Measurements from ENCODE around the gene TGM6. TPM values are rescaled to one million over a fixed set of nuclear protein-coding genes. Genes with fewer than 3 reads are reported as not detected.

Gene TGM6
- not detected for total RNA-seq
- not detected for total RNA-seq (2013)
- total RNA-seq = 0 reads per million in 29 experiments

- ChIA-PET POLR2A (interaction anchor here in 1 of 2 donors (0.6 kb wide), 1 partner anchor 11 kb away, joined by 3 read pairs; no protein-coding TSS in a partner anchor), CTCF (no interaction called here)
- WGBS (ENCODE audit: insufficient coverage) = 98% methylated on average over 10 of the region's 10 CpGs
- Histone ChIP-seq H3K36me3 (ENCODE audit: control insufficient read depth in 2 of 2, extremely low read depth in 1 of 2, insufficient read depth in 1 of 2, low read length in 1 of 2) (no peaks in the 10 kb centered on the region), H3K4me3 (ENCODE audit: control insufficient read depth in 1 of 2, extremely low read depth in 1 of 2, low read length in 1 of 2) (peak within 1 kb of the TSS in 1 of 2 donors; percentile 49), H3K27me3 (replicated peaks in 1 of 2; ENCODE audit: control insufficient read depth in 2 of 2, extremely low read depth in 1 of 2, insufficient read depth in 2 of 2, low read length in 1 of 2) (peaks cover 0 to 34% of the 10 kb centered on the region in 2 experiments), H3K4me1 (ENCODE audit: control insufficient read depth in 1 of 2, extremely low read depth in 1 of 2, insufficient read depth in 2 of 2, low read length in 2 of 2) (peaks cover 4 to 24% of the 10 kb centered on the region in 2 experiments), H3K27ac (ENCODE audit: low read length) (no peak within 1 kb of the TSS), H3K9me3 (no peaks in the 10 kb centered on the region)
- H3K4me1 Mint-ChIP-seq = peaks cover 26 to 30% (median 27%) of the 10 kb centered on the region in 3 donors
- peaks cover 5 to 18% of the 10 kb centered on the region in 2 donors for H3K27me3 Mint-ChIP-seq
- H3K27ac Mint-ChIP-seq = no peak within 1 kb of the TSS
- ATAC-seq (replicated peaks in 1 of 4) = no peak
- no peaks in the 10 kb centered on the region for H3K36me3 Mint-ChIP-seq
- H3K4me3 Mint-ChIP-seq = peak within 1 kb of the TSS in 2 of 3 donors; percentile 18 to 66
- H3K9me3 Mint-ChIP-seq = no peaks in the 10 kb centered on the region
- no peak for DNase-seq
These were observed at the start of gene TGM6 for GRCh38 chr20:2380601-2381000. TSS of gene TGM6 (plus strand) at chr20:2380901. CDS start at chr20:2380969, 68 bp downstream.

DNA sequence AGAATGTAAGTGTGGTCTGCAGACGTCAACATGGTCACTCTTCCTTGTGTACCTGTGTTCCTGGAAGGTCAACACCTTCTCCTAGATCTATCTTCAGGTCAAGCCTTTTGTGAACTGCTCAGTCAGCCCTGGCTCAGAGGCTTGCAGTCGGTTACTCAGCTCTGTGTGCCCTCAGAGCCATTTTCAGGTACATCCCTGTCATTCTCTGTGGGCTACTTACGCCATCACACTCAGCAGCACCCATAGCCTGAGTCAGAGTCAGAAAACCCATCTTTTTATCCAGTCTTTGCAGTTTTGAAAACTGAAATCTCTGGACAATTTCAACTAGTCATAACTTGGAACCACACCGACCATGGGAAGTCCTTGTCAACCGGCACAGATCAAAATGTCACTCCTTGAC lies 49.6 kb upstream of the TGM6 start:
- Histone ChIP-seq H3K9me3 (no peaks in the 10 kb centered on the region), H3K36me3 (ENCODE audit: control insufficient read depth in 2 of 2, extremely low read depth in 1 of 2, insufficient read depth in 1 of 2, low read length in 1 of 2) (no peaks in the 10 kb centered on the region), H3K4me1 (ENCODE audit: control insufficient read depth in 1 of 2, extremely low read depth in 1 of 2, insufficient read depth in 2 of 2, low read length in 2 of 2) (no peaks in the 10 kb centered on the region), H3K27ac (ENCODE audit: low read length) (no peak overlapping the region), H3K27me3 (replicated peaks in 1 of 2; ENCODE audit: control insufficient read depth in 2 of 2, extremely low read depth in 1 of 2, insufficient read depth in 2 of 2, low read length in 1 of 2) (peaks cover 0 to 39% of the 10 kb centered on the region in 2 experiments), H3K4me3 (ENCODE audit: control insufficient read depth in 1 of 2, extremely low read depth in 1 of 2, low read length in 1 of 2) (no peak overlapping the region)
- no peak overlapping the region for H3K4me3 Mint-ChIP-seq
- no peak overlapping the region for H3K27ac Mint-ChIP-seq
- H3K36me3 Mint-ChIP-seq = no peaks in the 10 kb centered on the region
- no peaks in the 10 kb centered on the region for H3K4me1 Mint-ChIP-seq
- ATAC-seq (replicated peaks in 1 of 4) (no peak), DNase-seq (no peak)
- peaks cover 8 to 22% of the 10 kb centered on the region in 2 donors for H3K27me3 Mint-ChIP-seq
- ChIA-PET CTCF (interaction anchor here in 1 of 2 donors (0.9 kb wide), 1 partner anchor 187 kb away, joined by 3 read pairs; no protein-coding TSS in a partner anchor), POLR2A (no interaction called here)
- WGBS (ENCODE audit: insufficient coverage) = 80% methylated on average over 4 of the region's 5 CpGs
- H3K9me3 Mint-ChIP-seq = no peaks in the 10 kb centered on the region

DNA sequence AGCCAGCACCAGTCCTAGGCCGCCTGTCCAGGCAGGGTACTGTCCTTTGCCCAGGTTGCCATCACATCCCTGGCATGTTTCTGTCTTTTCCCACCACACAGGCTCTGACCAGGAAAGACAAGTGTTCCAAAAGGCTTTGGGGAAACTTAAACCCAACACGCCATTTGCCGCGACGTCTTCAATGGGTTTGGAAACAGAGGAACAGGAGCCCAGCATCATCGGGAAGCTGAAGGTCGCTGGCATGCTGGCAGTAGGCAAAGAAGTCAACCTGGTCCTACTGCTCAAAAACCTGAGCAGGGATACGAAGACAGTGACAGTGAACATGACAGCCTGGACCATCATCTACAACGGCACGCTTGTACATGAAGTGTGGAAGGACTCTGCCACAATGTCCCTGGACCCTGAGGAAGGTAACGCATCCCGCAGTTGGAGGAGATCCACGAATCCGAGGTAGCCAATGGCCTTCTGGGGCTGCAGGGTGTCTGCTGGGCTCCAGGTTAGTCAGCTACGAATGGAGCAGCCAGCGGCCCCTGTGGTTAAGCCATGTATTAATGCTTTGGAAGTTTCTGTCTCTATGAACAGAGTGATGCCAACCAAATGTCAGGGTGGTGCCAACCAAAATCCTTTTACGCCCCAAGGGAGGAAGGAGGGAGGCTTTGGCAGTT lies 48.7 kb upstream of the TGM6 start:
- H3K4me1 Mint-ChIP-seq = no peaks in the 10 kb centered on the region
- Histone ChIP-seq H3K36me3 (ENCODE audit: control insufficient read depth in 2 of 2, extremely low read depth in 1 of 2, insufficient read depth in 1 of 2, low read length in 1 of 2) (no peaks in the 10 kb centered on the region), H3K4me3 (ENCODE audit: control insufficient read depth in 1 of 2, extremely low read depth in 1 of 2, low read length in 1 of 2) (no peak overlapping the region), H3K27ac (ENCODE audit: low read length) (no peak overlapping the region), H3K9me3 (no peaks in the 10 kb centered on the region), H3K4me1 (ENCODE audit: control insufficient read depth in 1 of 2, extremely low read depth in 1 of 2, insufficient read depth in 2 of 2, low read length in 2 of 2) (no peaks in the 10 kb centered on the region), H3K27me3 (replicated peaks in 1 of 2; ENCODE audit: control insufficient read depth in 2 of 2, extremely low read depth in 1 of 2, insufficient read depth in 2 of 2, low read length in 1 of 2) (peaks cover 0 to 33% of the 10 kb centered on the region in 2 experiments)
- WGBS (ENCODE audit: insufficient coverage) = 82% methylated on average over 16 of the region's 17 CpGs
- peaks cover 6 to 14% of the 10 kb centered on the region in 2 donors for H3K27me3 Mint-ChIP-seq
- H3K36me3 Mint-ChIP-seq = no peaks in the 10 kb centered on the region
- H3K9me3 Mint-ChIP-seq = no peaks in the 10 kb centered on the region
- CTCF ChIA-PET = interaction anchor here in 1 of 2 donors (0.9 kb wide), 1 partner anchor 186 kb away, joined by 3 read pairs; no protein-coding TSS in a partner anchor
- DNase-seq = no peak
- no peak for ATAC-seq (replicated peaks in 1 of 4)
- no peak overlapping the region for H3K4me3 Mint-ChIP-seq
- H3K27ac Mint-ChIP-seq = no peak overlapping the region
- POLR2A ChIA-PET = no interaction called here

- no peaks in the 10 kb centered on the region for H3K4me1 ChIP-seq (ENCODE audit: control insufficient read depth in 1 of 2, extremely low read depth in 1 of 2, insufficient read depth in 2 of 2, low read length in 2 of 2)
- H3K36me3 ChIP-seq (ENCODE audit: control insufficient read depth in 2 of 2, extremely low read depth in 1 of 2, insufficient read depth in 1 of 2, low read length in 1 of 2) = no peaks in the 10 kb centered on the region
- no peaks in the 10 kb centered on the region for H3K9me3 ChIP-seq
- Mint-ChIP-seq H3K27ac (no peak overlapping the region), H3K36me3 (no peaks in the 10 kb centered on the region), H3K27me3 (peaks cover 7 to 8% of the 10 kb centered on the region in 2 donors), H3K9me3 (no peaks in the 10 kb centered on the region), H3K4me3 (no peak overlapping the region), H3K4me1 (no peaks in the 10 kb centered on the region)
- ATAC-seq (replicated peaks in 1 of 4) (no peak), DNase-seq (no peak)
- ChIA-PET POLR2A (no interaction called here), CTCF (no interaction called here)
- H3K27ac ChIP-seq (ENCODE audit: low read length) = no peak overlapping the region
- peaks cover 0 to 36% of the 10 kb centered on the region in 2 experiments for H3K27me3 ChIP-seq (replicated peaks in 1 of 2; ENCODE audit: control insufficient read depth in 2 of 2, extremely low read depth in 1 of 2, insufficient read depth in 2 of 2, low read length in 1 of 2)
- no peak overlapping the region for H3K4me3 ChIP-seq (ENCODE audit: control insufficient read depth in 1 of 2, extremely low read depth in 1 of 2, low read length in 1 of 2)
- WGBS (ENCODE audit: insufficient coverage) = 72% methylated on average over 4 of the region's 4 CpGs
These were observed 48.0 kb upstream of the TGM6 start for GRCh38 chr20:2332711-2333110.

DNA sequence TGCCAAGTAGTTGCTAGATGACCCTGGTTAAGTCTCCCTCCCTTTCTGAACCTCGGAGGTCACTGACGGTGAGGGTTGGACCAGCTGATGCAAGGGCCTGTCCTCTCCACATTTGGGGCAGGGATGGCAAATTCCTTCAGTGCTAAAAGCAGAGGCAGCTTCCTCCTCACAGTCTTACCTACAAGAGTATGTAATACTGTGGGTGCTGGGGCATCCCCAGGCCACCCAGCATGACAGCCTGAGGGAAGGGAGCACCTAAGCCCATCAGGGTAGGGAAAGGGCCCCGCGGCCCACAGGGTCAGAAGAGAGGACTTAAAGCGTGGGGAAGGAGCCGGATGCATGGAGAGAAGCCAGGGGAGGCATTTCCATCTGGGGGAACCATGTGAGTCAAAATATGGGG lies 46.9 kb upstream of the TGM6 start:
- no peak overlapping the region for H3K4me3 Mint-ChIP-seq
- ATAC-seq (replicated peaks in 1 of 4) = no peak
- no peaks in the 10 kb centered on the region for H3K36me3 ChIP-seq (ENCODE audit: control insufficient read depth in 2 of 2, extremely low read depth in 1 of 2, insufficient read depth in 1 of 2, low read length in 1 of 2)
- no peaks in the 10 kb centered on the region for H3K9me3 Mint-ChIP-seq
- no peak overlapping the region for H3K27ac ChIP-seq (ENCODE audit: low read length)
- H3K4me3 ChIP-seq (ENCODE audit: control insufficient read depth in 1 of 2, extremely low read depth in 1 of 2, low read length in 1 of 2) = no peak overlapping the region
- DNase-seq = no peak
- H3K27me3 Mint-ChIP-seq = peaks cover 4 to 8% of the 10 kb centered on the region in 2 donors
- 94% methylated on average over 4 of the region's 6 CpGs for WGBS (ENCODE audit: insufficient coverage)
- no peaks in the 10 kb centered on the region for H3K9me3 ChIP-seq
- H3K4me1 Mint-ChIP-seq = no peaks in the 10 kb centered on the region
- no peaks in the 10 kb centered on the region for H3K36me3 Mint-ChIP-seq
- H3K27me3 ChIP-seq (replicated peaks in 1 of 2; ENCODE audit: control insufficient read depth in 2 of 2, extremely low read depth in 1 of 2, insufficient read depth in 2 of 2, low read length in 1 of 2) = peaks cover 0 to 26% of the 10 kb centered on the region in 2 experiments
- H3K4me1 ChIP-seq (ENCODE audit: control insufficient read depth in 1 of 2, extremely low read depth in 1 of 2, insufficient read depth in 2 of 2, low read length in 2 of 2) = no peaks in the 10 kb centered on the region
- ChIA-PET POLR2A (no interaction called here), CTCF (no interaction called here)
- H3K27ac Mint-ChIP-seq = no peak overlapping the region

DNA sequence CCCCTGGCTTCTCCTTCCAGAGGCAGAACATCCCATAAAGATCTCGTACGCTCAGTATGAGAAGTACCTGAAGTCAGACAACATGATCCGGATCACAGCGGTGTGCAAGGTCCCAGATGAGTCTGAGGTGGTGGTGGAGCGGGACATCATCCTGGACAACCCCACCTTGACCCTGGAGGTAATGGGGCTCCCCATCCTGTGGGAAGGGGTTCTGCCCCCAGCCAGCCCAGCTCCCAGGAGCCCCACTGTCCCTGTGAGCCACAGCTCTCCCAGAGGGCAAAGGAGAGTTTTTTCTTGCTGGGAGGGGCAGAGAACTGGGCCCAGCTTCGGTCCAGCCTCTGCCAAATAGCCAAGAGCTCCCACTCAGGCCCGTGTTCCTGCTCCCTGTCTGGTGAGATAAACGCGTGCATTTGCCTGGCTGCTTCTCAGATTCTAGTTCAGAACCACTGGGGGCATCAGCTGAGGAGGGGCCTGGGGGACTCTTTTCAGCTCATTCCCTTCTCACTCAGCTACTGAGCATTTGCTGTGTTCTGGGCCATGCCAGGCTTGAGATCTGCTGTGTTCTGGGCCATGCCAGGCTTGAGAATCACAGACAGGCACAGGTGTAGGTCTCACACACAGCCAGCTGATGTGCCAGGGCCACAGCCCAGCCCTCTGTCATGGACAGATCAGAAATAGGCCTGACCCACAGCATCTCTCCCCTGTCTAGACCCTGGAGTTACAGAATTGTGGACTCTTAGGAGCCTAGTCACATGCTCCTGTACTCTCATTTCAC lies 45.4 kb upstream of the TGM6 start:
- H3K4me1 Mint-ChIP-seq = no peaks in the 10 kb centered on the region
- CTCF ChIA-PET = no interaction called here
- POLR2A ChIA-PET = no interaction called here
- DNase-seq (no peak), ATAC-seq (replicated peaks in 1 of 4) (no peak)
- H3K4me3 ChIP-seq (ENCODE audit: control insufficient read depth in 1 of 2, extremely low read depth in 1 of 2, low read length in 1 of 2) = no peak overlapping the region
- no peak overlapping the region for H3K4me3 Mint-ChIP-seq
- no peaks in the 10 kb centered on the region for H3K36me3 ChIP-seq (ENCODE audit: control insufficient read depth in 2 of 2, extremely low read depth in 1 of 2, insufficient read depth in 1 of 2, low read length in 1 of 2)
- H3K9me3 Mint-ChIP-seq = no peaks in the 10 kb centered on the region
- no peaks in the 10 kb centered on the region for H3K36me3 Mint-ChIP-seq
- H3K27ac ChIP-seq (ENCODE audit: low read length) = no peak overlapping the region
- H3K27ac Mint-ChIP-seq = no peak overlapping the region
- H3K9me3 ChIP-seq = no peaks in the 10 kb centered on the region
- H3K27me3 Mint-ChIP-seq = peaks cover 7 to 8% of the 10 kb centered on the region in 2 donors
- 100% methylated on average over 2 of the region's 9 CpGs for WGBS (ENCODE audit: insufficient coverage)
- H3K4me1 ChIP-seq (ENCODE audit: control insufficient read depth in 1 of 2, extremely low read depth in 1 of 2, insufficient read depth in 2 of 2, low read length in 2 of 2) = no peaks in the 10 kb centered on the region
- H3K27me3 ChIP-seq (replicated peaks in 1 of 2; ENCODE audit: control insufficient read depth in 2 of 2, extremely low read depth in 1 of 2, insufficient read depth in 2 of 2, low read length in 1 of 2) = peaks cover 0 to 36% of the 10 kb centered on the region in 2 experiments
